Duodenal mucosa (tissue), 2 donors: ENCODE results near the gene ATRN.
"Not testable (repeated sequence)": the region's sequence is repeated elsewhere in the genome, so short reads cannot be mapped to it uniquely, and the experiment has no call there.

ENCODE experiments used
- H3K27ac ChIP-seq: one replicate; pipeline ENCODE4 v1.7.0; 2013; ENCODE audit warnings: low read depth, low read length
- H3K27me3 ChIP-seq, 2 donors: one replicate each; pipeline ENCODE4 v1.7.0; 2013; ENCODE audit warnings: low read length in 2 of 2, control low read depth in 1 of 2; ENCODE audit not compliant: insufficient read depth in 2 of 2, control insufficient read depth in 1 of 2
- H3K36me3 ChIP-seq, 2 donors: one replicate each; pipeline ENCODE4 v1.7.0; 2013; ENCODE audit warnings: low read length in 2 of 2, control low read depth in 1 of 2; ENCODE audit not compliant: insufficient read depth in 2 of 2, control insufficient read depth in 1 of 2
- H3K4me1 ChIP-seq, 2 donors: one replicate each; pipeline ENCODE4 v1.7.0; 2013; ENCODE audit warnings: low read length in 2 of 2, control low read depth in 1 of 2; ENCODE audit not compliant: insufficient read depth in 2 of 2, control insufficient read depth in 1 of 2
- H3K4me3 ChIP-seq, 2 donors: one replicate each; pipeline ENCODE4 v1.7.0; 2013; ENCODE audit warnings: low read length in 2 of 2, low read depth in 1 of 2
- H3K9ac ChIP-seq, 2 donors: one replicate each; pipeline ENCODE4 v1.7.0; 2013; ENCODE audit warnings: low read length in 2 of 2, low read depth in 1 of 2
- H3K9me3 ChIP-seq, 2 donors: one replicate each; pipeline ENCODE4 v1.7.0; 2013; ENCODE audit warnings: low read length in 2 of 2, control low read depth in 1 of 2; ENCODE audit not compliant: control insufficient read depth in 1 of 2

Gene ATRN

DNA sequence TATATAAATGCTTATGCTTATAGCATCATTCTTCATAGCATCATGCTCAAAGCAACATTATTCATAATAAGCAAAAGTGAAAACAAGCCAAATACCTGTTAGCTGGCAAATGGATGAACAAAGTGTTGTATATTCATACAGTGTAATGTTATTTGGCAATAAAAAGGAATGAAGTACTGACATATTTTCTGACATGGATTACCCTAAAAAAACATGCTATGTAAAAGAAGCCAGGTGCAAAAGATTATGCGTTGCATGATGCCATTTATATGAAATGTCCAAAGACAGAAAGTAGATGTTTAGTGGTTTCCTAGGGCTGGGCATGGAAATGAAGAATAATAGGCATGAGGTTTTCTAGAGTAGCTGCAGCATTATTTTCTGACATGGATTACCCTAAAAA, 115.3 kb downstream of the ATRN start:
- no peaks in the 10 kb centered on the region for H3K27me3 ChIP-seq
- H3K36me3 ChIP-seq = peaks cover 37 to 66% of the 10 kb centered on the region in 2 donors

DNA sequence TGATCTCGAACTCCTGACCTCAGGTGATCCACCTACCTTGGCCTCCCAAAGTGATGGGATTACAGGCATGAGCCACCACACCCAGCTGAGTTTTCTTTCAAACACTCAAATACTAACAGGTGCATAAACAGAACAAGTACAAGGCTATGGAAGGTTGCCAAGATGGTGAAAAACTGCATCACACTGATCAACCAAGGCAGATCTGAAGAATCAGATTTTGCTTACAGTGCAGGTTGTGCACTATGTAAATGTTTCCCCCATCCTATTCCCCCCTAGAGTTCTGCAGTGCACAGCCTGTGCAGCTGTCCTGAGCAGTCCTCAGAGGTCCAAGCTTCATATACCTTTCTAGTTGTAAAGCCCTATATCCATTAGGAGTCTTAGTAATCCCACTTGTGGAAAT, 119.3 kb downstream of the ATRN start:
- peaks cover 44 to 71% of the 10 kb centered on the region in 2 donors for H3K36me3 ChIP-seq
- no peaks in the 10 kb centered on the region for H3K4me1 ChIP-seq
- no peaks in the 10 kb centered on the region for H3K27me3 ChIP-seq
- no peak overlapping the region for H3K9ac ChIP-seq
- no peaks in the 10 kb centered on the region for H3K9me3 ChIP-seq
- no peak overlapping the region for H3K4me3 ChIP-seq
- no peak overlapping the region for H3K27ac ChIP-seq

More for the DNA sequence above, 115.3 kb downstream of the ATRN start:
- Histone ChIP-seq H3K4me3 (no peak overlapping the region), H3K9me3 (no peaks in the 10 kb centered on the region), H3K27ac (no peak overlapping the region), H3K9ac (no peak overlapping the region), H3K4me1 (no peaks in the 10 kb centered on the region)

DNA sequence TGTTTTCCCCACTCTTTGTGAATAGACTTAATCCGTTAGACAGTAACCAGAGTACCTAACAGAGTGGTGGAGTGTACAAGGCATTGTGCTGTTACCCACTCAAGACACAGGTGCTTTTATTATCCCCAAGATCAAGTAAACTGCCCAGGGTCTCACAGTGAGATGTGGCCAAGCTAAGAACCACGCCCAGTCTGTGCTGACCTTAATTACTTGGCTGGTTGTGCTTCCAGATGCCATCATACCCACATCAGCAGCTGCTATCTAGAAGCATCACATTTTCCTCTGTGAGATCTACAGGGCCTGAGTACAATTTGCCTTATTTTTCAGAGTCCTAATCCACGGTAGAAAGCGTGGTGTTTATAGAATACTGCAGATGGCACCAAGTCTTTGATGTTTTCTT, 122.1 kb downstream of the ATRN start:
- Histone ChIP-seq H3K27me3 (no peaks in the 10 kb centered on the region), H3K9me3 (no peaks in the 10 kb centered on the region), H3K4me1 (no peaks in the 10 kb centered on the region), H3K36me3 (peaks cover 55 to 69% of the 10 kb centered on the region in 2 donors), H3K27ac (no peak overlapping the region), H3K4me3 (no peak overlapping the region), H3K9ac (no peak overlapping the region)

DNA sequence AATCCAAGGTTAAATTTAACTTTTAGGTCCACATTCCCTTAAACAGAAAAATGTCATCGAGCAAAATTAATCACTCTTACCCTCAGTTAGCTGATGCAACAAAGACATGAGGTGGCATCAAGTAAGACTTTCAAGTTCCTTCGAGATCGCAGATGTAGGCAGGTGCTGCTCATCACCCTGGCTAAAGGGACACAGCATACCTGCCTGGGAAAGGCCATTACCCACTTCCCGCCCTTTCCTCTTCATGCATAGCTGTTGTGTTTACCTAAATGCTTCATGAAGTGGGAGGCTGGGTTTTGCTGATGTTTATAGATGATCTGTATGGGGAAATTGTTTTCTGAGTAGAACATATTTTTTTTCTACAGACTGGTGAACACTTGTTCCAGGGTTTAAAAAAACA, 124.7 kb downstream of the ATRN start:
- H3K27me3 ChIP-seq = no peaks in the 10 kb centered on the region
- no peak overlapping the region for H3K9ac ChIP-seq
- H3K4me1 ChIP-seq = no peaks in the 10 kb centered on the region
- no peaks in the 10 kb centered on the region for H3K9me3 ChIP-seq
- H3K4me3 ChIP-seq = no peak overlapping the region
- peaks cover 68 to 74% of the 10 kb centered on the region in 2 donors for H3K36me3 ChIP-seq
- H3K27ac ChIP-seq = no peak overlapping the region

DNA sequence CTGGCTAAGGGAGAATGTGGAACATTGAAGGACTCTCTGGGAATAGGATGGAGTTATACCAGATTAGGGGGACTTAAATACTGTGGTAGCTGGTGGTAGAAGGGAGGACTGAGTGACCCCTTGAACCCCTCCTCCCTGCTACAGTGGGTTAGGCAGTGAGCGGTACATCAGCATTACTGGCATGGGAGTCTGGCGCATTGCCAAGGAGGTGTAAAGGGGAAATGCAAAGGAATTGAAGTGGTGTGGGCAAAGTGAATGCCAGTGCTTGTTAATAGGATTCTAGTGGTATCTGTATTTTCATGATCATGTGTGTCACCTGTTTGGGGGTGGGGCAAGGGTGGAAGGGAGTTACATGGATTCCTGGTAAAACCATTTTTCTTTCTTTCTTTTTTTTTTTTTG, 132.3 kb downstream of the ATRN start:
- no peaks in the 10 kb centered on the region for H3K4me1 ChIP-seq
- no peak overlapping the region for H3K4me3 ChIP-seq
- H3K9me3 ChIP-seq = no peaks in the 10 kb centered on the region
- no peak overlapping the region for H3K27ac ChIP-seq
- no peaks in the 10 kb centered on the region for H3K27me3 ChIP-seq
- no peak overlapping the region for H3K9ac ChIP-seq
- H3K36me3 ChIP-seq = peaks cover 53 to 65% of the 10 kb centered on the region in 2 donors

DNA sequence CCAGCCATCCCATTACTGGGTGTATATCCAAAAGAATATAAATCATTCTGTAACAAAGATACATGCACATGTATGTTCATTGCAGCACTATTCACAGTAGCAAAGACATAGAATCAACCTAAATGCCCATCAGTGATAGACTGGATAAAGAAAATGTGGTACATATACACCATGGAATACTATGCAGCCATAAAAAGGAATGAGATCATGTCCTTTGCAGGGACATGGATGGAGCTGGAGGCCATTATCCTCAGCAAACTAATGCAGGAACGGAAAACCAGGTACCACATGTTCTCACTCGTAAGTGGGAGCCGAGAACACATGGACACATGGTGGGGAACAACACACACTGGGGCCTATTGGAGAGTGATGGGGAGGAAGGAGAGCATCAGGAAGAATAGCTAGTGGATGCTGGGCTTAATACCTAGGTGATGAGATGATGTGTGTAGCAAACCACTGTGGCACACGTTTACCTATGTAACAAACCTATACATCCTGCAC, 134.6 kb downstream of the ATRN start:
- H3K27me3 ChIP-seq, H3K4me3 ChIP-seq: not testable (repeated sequence)
- H3K36me3 ChIP-seq = peaks cover 44 to 58% of the 10 kb centered on the region in 2 donors

DNA sequence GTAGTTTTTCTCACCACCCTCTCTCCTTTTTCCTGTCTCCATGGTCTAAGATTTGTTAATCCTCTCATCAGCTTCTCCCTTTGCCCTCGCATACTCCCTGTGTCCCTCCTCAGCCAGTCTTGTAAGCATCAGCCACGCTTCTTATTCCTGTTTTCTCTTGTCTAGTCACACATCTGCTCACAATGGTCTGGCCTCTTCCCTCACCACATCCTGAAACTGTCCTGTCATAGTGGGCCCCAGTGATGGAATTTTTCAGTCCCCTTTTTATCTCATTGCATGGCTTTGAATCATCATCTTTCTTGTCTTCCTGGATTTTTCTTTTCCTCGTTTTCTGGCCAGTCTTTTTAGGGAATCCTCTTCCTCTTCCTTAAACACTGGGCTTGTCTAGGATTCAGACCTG, 135.2 kb downstream of the ATRN start:
- H3K27ac ChIP-seq = no peak overlapping the region
- H3K9ac ChIP-seq = no peak overlapping the region
- H3K9me3 ChIP-seq = no peaks in the 10 kb centered on the region
- H3K27me3 ChIP-seq = no peaks in the 10 kb centered on the region
- H3K4me1 ChIP-seq = no peaks in the 10 kb centered on the region
- H3K36me3 ChIP-seq = peaks cover 41 to 54% of the 10 kb centered on the region in 2 donors
- no peak overlapping the region for H3K4me3 ChIP-seq

More for the DNA sequence above, 134.6 kb downstream of the ATRN start:
- not testable (repeated sequence) for H3K9me3 ChIP-seq, H3K9ac ChIP-seq, H3K27ac ChIP-seq, H3K4me1 ChIP-seq

DNA sequence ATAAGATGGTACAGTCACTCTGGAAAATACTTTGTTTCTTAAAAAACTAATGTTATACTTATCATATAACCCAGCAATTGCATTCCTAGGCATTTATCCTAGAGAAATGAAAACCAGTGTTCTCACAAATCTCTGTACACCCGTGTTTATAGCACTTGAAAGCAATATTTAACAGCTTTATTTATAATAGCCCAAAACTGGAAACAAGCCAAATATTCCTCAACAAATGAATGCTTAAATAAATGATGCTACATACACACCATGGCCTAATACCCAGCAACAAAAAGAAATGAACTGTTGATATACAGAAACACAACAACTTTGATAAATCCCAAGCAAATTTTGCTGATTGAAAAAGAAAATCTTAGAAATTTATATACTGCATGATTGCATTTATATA, 141.1 kb downstream of the ATRN start:
- H3K36me3 ChIP-seq = peaks cover 3 to 22% of the 10 kb centered on the region in 2 donors
- no peak overlapping the region for H3K9ac ChIP-seq
- H3K4me1 ChIP-seq = no peaks in the 10 kb centered on the region
- no peaks in the 10 kb centered on the region for H3K27me3 ChIP-seq
- H3K9me3 ChIP-seq = no peaks in the 10 kb centered on the region
- no peak overlapping the region for H3K27ac ChIP-seq
- no peak overlapping the region for H3K4me3 ChIP-seq

DNA sequence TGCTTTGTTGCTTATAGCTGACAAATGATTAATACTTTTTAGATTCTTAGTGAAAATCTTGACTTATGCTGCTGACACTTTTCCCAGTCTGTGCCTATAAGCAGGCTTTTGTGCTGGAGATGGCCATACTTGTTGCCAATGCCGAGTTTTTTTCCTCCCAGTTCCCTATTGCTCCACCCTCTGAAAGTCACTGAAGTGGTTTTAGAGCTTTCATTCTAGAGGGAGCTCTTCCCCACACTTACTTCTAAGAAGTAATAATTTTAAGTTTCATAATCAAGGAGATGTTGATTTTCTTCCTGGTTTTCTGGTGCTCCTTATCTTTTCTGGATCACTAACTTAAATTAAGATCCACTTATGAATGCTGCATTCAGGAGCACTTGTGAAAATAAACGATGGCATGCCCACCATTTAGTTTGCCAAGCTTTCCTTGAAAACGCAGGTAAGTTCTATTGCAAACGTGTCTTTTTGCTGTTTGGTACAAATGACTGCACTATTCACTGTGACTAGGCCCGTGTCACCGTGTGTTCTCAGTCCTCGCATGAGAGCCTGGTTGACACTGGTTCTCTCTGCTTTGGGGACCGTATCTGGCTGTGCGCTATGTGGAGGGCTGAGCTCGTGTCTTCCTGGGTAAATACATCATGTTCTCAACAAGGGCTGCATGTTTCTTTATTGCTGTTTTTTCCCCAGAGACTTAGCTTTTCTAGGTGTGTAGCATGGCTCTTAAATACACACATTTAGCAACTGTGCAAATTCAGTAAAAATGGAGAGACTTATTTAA, 142.2 kb downstream of the ATRN start:
- H3K36me3 ChIP-seq = peaks cover 10 to 30% of the 10 kb centered on the region in 2 donors
- no peak overlapping the region for H3K27ac ChIP-seq
- no peaks in the 10 kb centered on the region for H3K9me3 ChIP-seq
- no peak overlapping the region for H3K4me3 ChIP-seq
- H3K27me3 ChIP-seq = no peaks in the 10 kb centered on the region
- no peak overlapping the region for H3K9ac ChIP-seq
- no peaks in the 10 kb centered on the region for H3K4me1 ChIP-seq

DNA sequence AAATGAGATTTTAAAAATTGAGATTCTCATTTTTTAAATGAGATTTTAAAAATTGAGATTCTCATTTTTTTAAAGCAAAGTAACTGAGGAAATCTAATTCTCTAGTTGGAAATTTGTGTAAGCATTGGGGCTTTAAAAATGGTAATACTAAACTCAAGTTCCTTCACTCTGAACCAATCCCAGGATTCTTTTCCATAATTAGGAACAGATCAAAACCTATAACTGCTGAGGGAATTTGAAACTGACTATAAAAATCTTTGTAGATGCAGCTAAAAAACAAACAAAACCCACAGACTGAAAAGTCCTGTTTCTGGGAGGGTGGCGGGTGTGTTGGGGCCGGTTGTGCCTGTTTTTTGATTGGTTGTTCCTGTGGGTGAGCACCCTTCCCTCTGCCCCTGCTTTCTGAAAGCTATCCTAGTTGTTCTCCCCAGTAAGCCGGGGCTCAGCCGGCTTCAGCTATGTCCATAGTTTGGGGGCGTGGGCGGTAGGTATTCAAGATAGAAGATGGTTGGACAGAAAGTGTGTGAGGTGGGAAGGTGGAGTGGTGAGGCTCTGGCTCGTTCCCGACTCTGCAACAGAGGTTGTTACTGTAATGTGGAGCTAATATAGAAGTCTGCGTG, 143.1 kb downstream of the ATRN start:
- Histone ChIP-seq H3K27me3 (no peaks in the 10 kb centered on the region), H3K36me3 (peaks cover 8 to 39% of the 10 kb centered on the region in 2 donors), H3K27ac (no peak overlapping the region), H3K4me3 (no peak overlapping the region), H3K9ac (no peak overlapping the region), H3K4me1 (no peaks in the 10 kb centered on the region), H3K9me3 (no peaks in the 10 kb centered on the region)
